ENCODE data around the gene TNS1. TPM values are rescaled to one million over a fixed set of nuclear protein-coding genes. Genes with fewer than 3 reads are reported as not detected.

TNS1 gene
- total RNA-seq, 1 donor from 2014 or later, result 46.1 TPM

- DNase-seq (ENCODE audit: extremely low read depth, low read depth, low spot score), result no peak
Measured at GRCh38 chr2:218017211-218018053, 14.6 kb upstream of the TNS1 start.

- DNase-seq (ENCODE audit: extremely low read depth, low read depth, low spot score), result no peak
Measured at GRCh38 chr2:218016810-218017209, 14.0 kb upstream of the TNS1 start.

GRCh38 chr2:218015586-218016521 is 13.1 kb upstream of the TNS1 start:
- DNase-seq (ENCODE audit: extremely low read depth, low read depth, low spot score), result no peak

- DNase-seq (ENCODE audit: extremely low read depth, low read depth, low spot score), result no peak
Measured at GRCh38 chr2:218014706-218015585, 12.2 kb upstream of the TNS1 start.

GRCh38 chr2:218013289-218013688 is 10.5 kb upstream of the TNS1 start:
- DNase-seq (ENCODE audit: extremely low read depth, low read depth, low spot score), result no peak

- DNase-seq (ENCODE audit: extremely low read depth, low read depth, low spot score), result no peak
Measured at GRCh38 chr2:218012284-218012683, 9.5 kb upstream of the TNS1 start.

GRCh38 chr2:218011653-218012040 is 8.9 kb upstream of the TNS1 start:
- DNase-seq (ENCODE audit: extremely low read depth, low read depth, low spot score), result no peak

- DNase-seq (ENCODE audit: extremely low read depth, low read depth, low spot score), result no peak
Measured at GRCh38 chr2:218010984-218011652, 8.3 kb upstream of the TNS1 start.

GRCh38 chr2:218010140-218010983 is 7.6 kb upstream of the TNS1 start:
- no peak for DNase-seq (ENCODE audit: extremely low read depth, low read depth, low spot score)

GRCh38 chr2:218009765-218010139 is 7.0 kb upstream of the TNS1 start:
- no peak for DNase-seq (ENCODE audit: extremely low read depth, low read depth, low spot score)

GRCh38 chr2:218009231-218009630 is 6.4 kb upstream of the TNS1 start:
- no peak for DNase-seq (ENCODE audit: extremely low read depth, low read depth, low spot score)

- DNase-seq (ENCODE audit: extremely low read depth, low read depth, low spot score), result no peak
Measured at GRCh38 chr2:218008060-218009040, 5.6 kb upstream of the TNS1 start.

GRCh38 chr2:218006741-218007140 is 3.9 kb upstream of the TNS1 start:
- no peak for DNase-seq (ENCODE audit: extremely low read depth, low read depth, low spot score)

GRCh38 chr2:218005486-218005885 is 2.7 kb upstream of the TNS1 start:
- DNase-seq (ENCODE audit: extremely low read depth, low read depth, low spot score), result no peak

- DNase-seq (ENCODE audit: extremely low read depth, low read depth, low spot score), result no peak
Measured at GRCh38 chr2:218005028-218005427, 2.2 kb upstream of the TNS1 start.

GRCh38 chr2:218003981-218004419 is 1.2 kb upstream of the TNS1 start:
- no peak for DNase-seq (ENCODE audit: extremely low read depth, low read depth, low spot score)

- DNase-seq (ENCODE audit: extremely low read depth, low read depth, low spot score), result no peak
Measured at GRCh38 chr2:218003281-218003944, 618 bp upstream of the TNS1 start.
